ENCODE measurements around the gene CLPSL1. TPM values are rescaled to one million over a fixed set of nuclear protein-coding genes. Genes with fewer than 3 reads are reported as not detected.
A peak's percentile ranks its signal among the peaks of the same experiment; 100 is the strongest.

Gene CLPSL1
- total RNA-seq, 1 experiment from 2014 or later, result not detected

GRCh38 chr6:35778437-35778836 is 2.4 kb upstream of the CLPSL1 start:
- no peaks in the 10 kb centered on the region for H3K36me3 ChIP-seq
- no peak overlapping the region for H3K4me3 ChIP-seq
- no peaks in the 10 kb centered on the region for H3K9me3 ChIP-seq (replicated peaks)
- no peaks in the 10 kb centered on the region for H3K4me1 ChIP-seq
- no peak overlapping the region for H3K27ac ChIP-seq
- no peak for DNase-seq
- no peaks in the 10 kb centered on the region for H3K27me3 ChIP-seq

- no peak overlapping the region for H3K4me3 ChIP-seq
- H3K27ac ChIP-seq, result no peak overlapping the region
- no peaks in the 10 kb centered on the region for H3K4me1 ChIP-seq
- H3K36me3 ChIP-seq, result no peaks in the 10 kb centered on the region
- no peaks in the 10 kb centered on the region for H3K27me3 ChIP-seq
- no peak for DNase-seq
- H3K9me3 ChIP-seq (replicated peaks), result no peaks in the 10 kb centered on the region
Observed at GRCh38 chr6:35781290-35781689, 471 bp downstream of the CLPSL1 start.

GRCh38 chr6:35782424-35782823 is 1.6 kb downstream of the CLPSL1 start:
- peak in 1 of 2 experiments; percentile 23 for DNase-seq
- H3K9me3 ChIP-seq (replicated peaks), result no peaks in the 10 kb centered on the region
- H3K4me3 ChIP-seq, result no peak overlapping the region
- H3K36me3 ChIP-seq, result no peaks in the 10 kb centered on the region
- H3K27ac ChIP-seq, result no peak overlapping the region
- H3K27me3 ChIP-seq, result no peaks in the 10 kb centered on the region
- H3K4me1 ChIP-seq, result no peaks in the 10 kb centered on the region

- no peaks in the 10 kb centered on the region for H3K9me3 ChIP-seq (replicated peaks)
- H3K27ac ChIP-seq, result no peak overlapping the region
- H3K4me3 ChIP-seq, result no peak overlapping the region
- H3K4me1 ChIP-seq, result no peaks in the 10 kb centered on the region
- no peak for DNase-seq
- peaks cover 7% of the 10 kb centered on the region for H3K27me3 ChIP-seq
- no peaks in the 10 kb centered on the region for H3K36me3 ChIP-seq
Observed at GRCh38 chr6:35784200-35784599, 3.4 kb downstream of the CLPSL1 start.

- H3K36me3 ChIP-seq, result no peaks in the 10 kb centered on the region
- DNase-seq, result no peak
- H3K4me3 ChIP-seq, result no peak overlapping the region
- H3K4me1 ChIP-seq, result no peaks in the 10 kb centered on the region
- peaks cover 7% of the 10 kb centered on the region for H3K27me3 ChIP-seq
- no peak overlapping the region for H3K27ac ChIP-seq
- H3K9me3 ChIP-seq (replicated peaks), result no peaks in the 10 kb centered on the region
Observed at GRCh38 chr6:35786272-35786671, 5.5 kb downstream of the CLPSL1 start.

- H3K4me3 ChIP-seq, result no peak overlapping the region
- no peak for DNase-seq
- peaks cover 7% of the 10 kb centered on the region for H3K27me3 ChIP-seq
- no peaks in the 10 kb centered on the region for H3K36me3 ChIP-seq
- H3K4me1 ChIP-seq, result no peaks in the 10 kb centered on the region
- H3K9me3 ChIP-seq (replicated peaks), result no peaks in the 10 kb centered on the region
- no peak overlapping the region for H3K27ac ChIP-seq
Observed at GRCh38 chr6:35786810-35787209, 6.0 kb downstream of the CLPSL1 start.

GRCh38 chr6:35787266-35788218 is 6.7 kb downstream of the CLPSL1 start:
- Histone ChIP-seq H3K36me3 (no peaks in the 10 kb centered on the region), H3K27me3 (peaks cover 7% of the 10 kb centered on the region), H3K4me3 (no peak overlapping the region), H3K9me3 (replicated peaks) (no peaks in the 10 kb centered on the region), H3K27ac (no peak overlapping the region), H3K4me1 (no peaks in the 10 kb centered on the region)
- no peak for DNase-seq

- Histone ChIP-seq H3K27ac (no peak overlapping the region), H3K27me3 (peaks cover 7% of the 10 kb centered on the region), H3K4me1 (no peaks in the 10 kb centered on the region), H3K36me3 (no peaks in the 10 kb centered on the region), H3K4me3 (no peak overlapping the region), H3K9me3 (replicated peaks) (no peaks in the 10 kb centered on the region)
- DNase-seq, result no peak
Observed at GRCh38 chr6:35788423-35788982, 7.7 kb downstream of the CLPSL1 start.

- Histone ChIP-seq H3K4me3 (no peak overlapping the region), H3K9me3 (replicated peaks) (no peaks in the 10 kb centered on the region), H3K4me1 (no peaks in the 10 kb centered on the region), H3K27ac (no peak overlapping the region), H3K27me3 (peaks cover 7% of the 10 kb centered on the region), H3K36me3 (no peaks in the 10 kb centered on the region)
- no peak for DNase-seq
Observed at GRCh38 chr6:35790683-35791082, 9.9 kb downstream of the CLPSL1 start.

GRCh38 chr6:35794536-35795452 is 14.0 kb downstream of the CLPSL1 start:
- DNase-seq, result no peak
- H3K27me3 ChIP-seq, result no peaks in the 10 kb centered on the region; the same call in 1 of the 2 replicates
- no peaks in the 10 kb centered on the region for H3K9me3 ChIP-seq (replicated peaks)
- no peak overlapping the region for H3K4me3 ChIP-seq
- no peak overlapping the region for H3K27ac ChIP-seq
- H3K36me3 ChIP-seq, result no peaks in the 10 kb centered on the region
- H3K4me1 ChIP-seq, result no peaks in the 10 kb centered on the region

GRCh38 chr6:35795453-35796071 is 14.7 kb downstream of the CLPSL1 start:
- DNase-seq, result no peak
- H3K27me3 ChIP-seq, result no peaks in the 10 kb centered on the region
- no peak overlapping the region for H3K27ac ChIP-seq
- H3K4me3 ChIP-seq, result no peak overlapping the region
- H3K4me1 ChIP-seq, result no peaks in the 10 kb centered on the region
- no peaks in the 10 kb centered on the region for H3K36me3 ChIP-seq
- no peaks in the 10 kb centered on the region for H3K9me3 ChIP-seq (replicated peaks)

GRCh38 chr6:35796236-35796635 is 15.4 kb downstream of the CLPSL1 start:
- no peaks in the 10 kb centered on the region for H3K9me3 ChIP-seq (replicated peaks)
- no peaks in the 10 kb centered on the region for H3K36me3 ChIP-seq
- H3K27me3 ChIP-seq, result no peaks in the 10 kb centered on the region
- H3K4me3 ChIP-seq, result no peak overlapping the region
- DNase-seq, result no peak
- no peak overlapping the region for H3K27ac ChIP-seq
- no peaks in the 10 kb centered on the region for H3K4me1 ChIP-seq

- no peak for DNase-seq
- Histone ChIP-seq H3K27me3 (no peaks in the 10 kb centered on the region), H3K36me3 (no peaks in the 10 kb centered on the region), H3K9me3 (replicated peaks) (no peaks in the 10 kb centered on the region), H3K4me3 (no peak overlapping the region), H3K27ac (no peak overlapping the region), H3K4me1 (no peaks in the 10 kb centered on the region)
Observed at GRCh38 chr6:35797837-35798526, 17.2 kb downstream of the CLPSL1 start.

GRCh38 chr6:35798706-35799105 is 17.9 kb downstream of the CLPSL1 start:
- Histone ChIP-seq H3K4me3 (no peak overlapping the region), H3K9me3 (replicated peaks) (no peaks in the 10 kb centered on the region), H3K4me1 (no peaks in the 10 kb centered on the region), H3K36me3 (no peaks in the 10 kb centered on the region), H3K27me3 (no peaks in the 10 kb centered on the region), H3K27ac (no peak overlapping the region)
- DNase-seq, result no peak
